ENCODE data around the gene YARS1.
"Not testable (repeated sequence)": the region's sequence is repeated elsewhere in the genome, so short reads cannot be mapped to it uniquely, and the experiment has no call there.

Gene YARS1

DNA sequence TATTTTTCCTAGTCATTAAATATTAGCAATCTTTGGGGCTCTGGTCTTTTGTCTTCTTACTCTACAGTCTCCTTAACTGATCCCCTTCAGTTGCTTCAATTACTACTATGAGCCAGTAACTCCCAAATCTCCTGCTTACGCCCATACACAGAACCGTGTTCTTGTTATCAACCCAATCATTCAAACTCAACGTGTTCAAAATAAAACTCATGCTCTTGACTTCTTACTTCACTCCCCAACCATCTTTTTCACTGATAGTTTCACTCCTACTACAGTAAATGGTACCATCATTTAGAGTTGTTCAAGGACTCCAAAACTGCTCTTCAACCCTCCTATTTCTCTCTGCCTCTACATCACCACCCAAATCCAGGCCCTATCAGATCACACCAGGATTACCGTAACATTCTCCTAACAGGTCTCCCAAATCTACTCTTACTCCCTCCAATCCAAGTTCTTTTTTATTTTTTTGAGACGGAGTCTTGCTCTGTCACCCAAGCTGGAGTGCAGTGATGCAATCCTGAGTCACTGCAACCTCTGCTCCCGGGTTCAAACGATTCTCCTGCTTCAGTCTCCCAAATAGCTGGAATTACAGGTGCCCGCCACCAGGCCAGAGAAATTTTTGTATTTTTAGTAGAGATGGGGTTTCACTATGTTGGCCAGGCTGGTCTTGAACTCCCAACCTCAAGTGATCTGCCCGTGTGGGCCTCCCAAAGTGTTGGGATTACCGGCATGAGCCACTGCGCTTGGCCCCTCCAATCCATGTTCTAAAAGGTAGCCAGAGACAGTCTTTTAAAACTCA lies 3.0 kb downstream of the YARS1 start:
- peaks cover 38% of the 10 kb centered on the region for H3K4me1 ChIP-seq (ENCODE audit: control insufficient read depth, insufficient read depth, low read length)
- H3K9ac ChIP-seq (ENCODE audit: low read length), result no peak overlapping the region
- no peaks in the 10 kb centered on the region for H3K27me3 ChIP-seq (replicated peaks; ENCODE audit: control insufficient read depth, insufficient read depth, low read length)
- no peaks in the 10 kb centered on the region for H3K9me3 ChIP-seq (ENCODE audit: control insufficient read depth, low read length)
- peak; percentile 31 for DNase-seq (ENCODE audit: low read depth)
- H3K36me3 ChIP-seq (ENCODE audit: control insufficient read depth, insufficient read depth, low read length, severe bottlenecking), result peaks cover 39% of the 10 kb centered on the region
- H3K4me3 ChIP-seq (ENCODE audit: low read length), result peak overlapping the region; percentile 99

DNA sequence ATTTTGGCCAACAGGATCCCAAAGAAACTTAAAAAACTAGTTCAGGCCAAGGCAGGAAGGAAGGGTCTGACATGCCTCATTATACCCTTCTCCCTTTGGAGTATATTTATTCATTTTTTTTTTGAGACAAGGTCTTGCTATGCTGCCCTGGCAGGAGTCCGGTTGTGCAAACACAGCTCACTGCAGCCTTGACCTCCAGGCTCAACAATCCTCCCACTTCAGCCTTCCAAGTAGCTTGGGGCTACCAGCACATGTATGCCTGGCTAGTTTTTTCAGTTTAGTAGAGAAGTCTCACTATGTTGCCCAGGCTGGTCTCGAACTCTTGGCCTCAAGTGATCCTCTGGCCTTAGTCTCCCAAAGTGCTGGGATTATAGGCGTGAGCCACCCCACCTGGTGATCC lies 5.2 kb downstream of the YARS1 start:
- H3K9ac ChIP-seq (ENCODE audit: low read length), result no peak overlapping the region
- no peaks in the 10 kb centered on the region for H3K27me3 ChIP-seq (replicated peaks; ENCODE audit: control insufficient read depth, insufficient read depth, low read length)
- DNase-seq (ENCODE audit: low read depth), result no peak
- H3K4me3 ChIP-seq (ENCODE audit: low read length), result no peak overlapping the region
- H3K9me3 ChIP-seq (ENCODE audit: control insufficient read depth, low read length), result no peaks in the 10 kb centered on the region
- H3K4me1 ChIP-seq (ENCODE audit: control insufficient read depth, insufficient read depth, low read length), result peaks cover 29% of the 10 kb centered on the region
- H3K36me3 ChIP-seq (ENCODE audit: control insufficient read depth, insufficient read depth, low read length, severe bottlenecking), result peaks cover 61% of the 10 kb centered on the region

DNA sequence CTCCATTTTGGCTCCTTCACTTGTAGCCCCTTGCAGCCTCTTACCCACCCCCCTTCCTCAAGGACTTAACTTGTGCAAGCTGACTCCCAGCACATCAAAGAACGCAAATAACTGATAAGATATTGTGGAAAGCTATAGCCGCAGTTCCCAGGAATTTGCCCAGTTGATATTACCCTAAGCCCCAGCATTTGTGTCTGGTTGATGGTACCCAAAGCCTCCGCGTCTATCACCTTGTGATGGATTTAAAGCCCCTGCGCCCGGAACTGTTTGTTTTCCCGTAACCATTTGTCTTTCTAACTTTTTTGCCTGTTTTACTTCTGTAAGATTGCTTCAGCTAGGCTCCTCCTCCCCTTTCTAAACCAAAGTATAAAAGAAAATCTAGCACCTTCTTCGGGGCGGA lies 5.9 kb downstream of the YARS1 start:
- Histone ChIP-seq H3K9ac (ENCODE audit: low read length) (no peak overlapping the region), H3K27me3 (replicated peaks; ENCODE audit: control insufficient read depth, insufficient read depth, low read length) (no peaks in the 10 kb centered on the region), H3K4me3 (ENCODE audit: low read length) (no peak overlapping the region), H3K9me3 (ENCODE audit: control insufficient read depth, low read length) (no peaks in the 10 kb centered on the region), H3K36me3 (ENCODE audit: control insufficient read depth, insufficient read depth, low read length, severe bottlenecking) (peaks cover 68% of the 10 kb centered on the region), H3K4me1 (ENCODE audit: control insufficient read depth, insufficient read depth, low read length) (peaks cover 29% of the 10 kb centered on the region)
- no peak for DNase-seq (ENCODE audit: low read depth)

DNA sequence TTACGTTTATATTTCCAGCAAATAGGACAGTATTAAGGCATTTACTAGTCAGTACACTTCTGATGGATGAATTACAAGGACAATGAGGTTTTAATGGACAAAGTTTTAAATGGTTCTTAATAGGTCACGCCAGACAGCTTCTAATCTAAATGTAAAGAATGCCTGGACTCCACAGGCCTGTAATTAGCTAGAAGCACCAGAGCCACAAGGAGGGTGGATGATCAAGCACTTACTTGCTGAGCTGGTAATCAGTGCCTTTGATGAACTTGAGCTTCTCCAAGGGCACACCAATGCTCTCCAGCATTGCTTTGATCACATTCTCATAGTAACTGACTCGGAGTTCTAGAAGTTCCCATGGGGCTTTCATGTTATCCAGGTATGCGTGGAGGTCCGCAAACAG lies 6.8 kb downstream of the YARS1 start:
- peaks cover 26% of the 10 kb centered on the region for H3K4me1 ChIP-seq (ENCODE audit: control insufficient read depth, insufficient read depth, low read length)
- DNase-seq (ENCODE audit: low read depth), result no peak
- H3K9me3 ChIP-seq (ENCODE audit: control insufficient read depth, low read length), result no peaks in the 10 kb centered on the region
- H3K27me3 ChIP-seq (replicated peaks; ENCODE audit: control insufficient read depth, insufficient read depth, low read length), result no peaks in the 10 kb centered on the region
- no peak overlapping the region for H3K9ac ChIP-seq (ENCODE audit: low read length)
- H3K4me3 ChIP-seq (ENCODE audit: low read length), result no peak overlapping the region
- H3K36me3 ChIP-seq (ENCODE audit: control insufficient read depth, insufficient read depth, low read length, severe bottlenecking), result peaks cover 77% of the 10 kb centered on the region

DNA sequence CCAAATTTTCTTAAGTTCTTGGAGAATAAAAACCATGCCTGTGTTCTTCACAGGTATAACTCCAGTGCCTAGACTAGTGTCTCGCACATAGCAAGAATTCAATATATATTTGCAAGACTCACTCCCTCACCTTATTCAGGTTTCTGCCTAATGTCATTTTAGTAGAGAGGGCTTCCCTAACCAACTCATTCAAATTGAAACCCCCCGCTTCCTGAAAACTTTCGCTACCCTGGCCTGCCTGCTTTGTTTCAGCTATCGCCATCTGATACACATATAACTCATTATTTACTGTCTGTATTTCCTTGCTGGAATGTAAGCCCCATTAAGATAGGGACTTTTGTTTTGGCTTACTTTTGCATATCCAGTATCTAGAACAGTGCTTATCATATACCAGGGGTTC lies 8.6 kb downstream of the YARS1 start:
- Histone ChIP-seq H3K9me3 (ENCODE audit: control insufficient read depth, low read length) (no peaks in the 10 kb centered on the region), H3K4me1 (ENCODE audit: control insufficient read depth, insufficient read depth, low read length) (peaks cover 8% of the 10 kb centered on the region), H3K36me3 (ENCODE audit: control insufficient read depth, insufficient read depth, low read length, severe bottlenecking) (peaks cover 73% of the 10 kb centered on the region), H3K9ac (ENCODE audit: low read length) (no peak overlapping the region), H3K27me3 (replicated peaks; ENCODE audit: control insufficient read depth, insufficient read depth, low read length) (no peaks in the 10 kb centered on the region), H3K4me3 (ENCODE audit: low read length) (no peak overlapping the region)
- no peak for DNase-seq (ENCODE audit: low read depth)

DNA sequence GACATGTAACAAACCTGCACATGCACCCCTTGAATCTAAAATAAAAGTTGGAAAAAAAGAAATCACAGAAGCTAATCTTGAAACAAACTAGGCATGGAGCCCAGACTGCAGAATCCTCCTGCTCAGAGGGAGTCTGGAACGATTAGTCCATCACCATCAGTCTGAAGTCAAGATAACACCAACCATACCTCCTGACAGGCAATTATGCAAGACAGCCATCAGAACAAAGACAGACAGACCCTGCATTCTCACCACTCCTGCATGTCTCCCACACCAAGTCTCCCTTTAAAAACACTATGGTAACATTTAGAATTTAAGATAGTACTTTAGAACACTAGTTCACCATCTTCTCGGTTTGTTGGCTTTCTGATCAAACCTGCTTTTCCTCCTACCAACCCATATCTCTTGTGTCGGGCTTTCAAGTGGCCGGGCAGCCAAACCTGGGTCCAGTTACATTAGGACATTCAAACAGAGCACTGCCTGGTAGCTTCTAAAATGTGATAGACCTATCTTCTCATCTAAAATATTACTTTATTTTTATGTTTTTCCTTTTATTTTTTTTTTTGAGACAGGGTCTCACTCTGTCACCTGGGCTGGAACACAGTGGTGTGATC lies 10.1 kb downstream of the YARS1 start:
- H3K9ac ChIP-seq (ENCODE audit: low read length), result no peak overlapping the region
- peaks cover 80% of the 10 kb centered on the region for H3K36me3 ChIP-seq (ENCODE audit: control insufficient read depth, insufficient read depth, low read length, severe bottlenecking)
- no peaks in the 10 kb centered on the region for H3K27me3 ChIP-seq (replicated peaks; ENCODE audit: control insufficient read depth, insufficient read depth, low read length)
- H3K4me3 ChIP-seq (ENCODE audit: low read length), result no peak overlapping the region
- no peaks in the 10 kb centered on the region for H3K9me3 ChIP-seq (ENCODE audit: control insufficient read depth, low read length)
- peaks cover 4% of the 10 kb centered on the region for H3K4me1 ChIP-seq (ENCODE audit: control insufficient read depth, insufficient read depth, low read length)
- DNase-seq (ENCODE audit: low read depth), result no peak

DNA sequence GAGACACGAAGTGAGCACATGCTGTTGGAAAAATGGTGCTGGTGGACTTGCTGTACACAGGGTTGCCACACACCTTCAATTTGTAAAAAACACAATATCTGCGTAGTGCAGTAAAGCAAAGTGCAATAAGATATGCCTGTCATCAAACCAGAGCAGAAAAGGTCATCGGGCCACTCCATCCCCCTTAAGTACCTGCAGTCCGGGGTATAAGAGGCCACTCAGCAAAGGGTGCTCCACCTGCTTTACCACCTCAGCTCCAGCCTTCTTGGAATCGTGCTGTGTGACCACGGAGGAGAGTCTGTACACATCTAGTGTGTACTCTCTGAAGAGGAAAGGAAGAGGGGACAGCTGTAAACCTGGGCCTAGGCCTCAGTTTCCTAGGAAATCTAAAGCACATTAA lies 10.9 kb downstream of the YARS1 start:
- Histone ChIP-seq H3K4me1 (ENCODE audit: control insufficient read depth, insufficient read depth, low read length) (no peaks in the 10 kb centered on the region), H3K27me3 (replicated peaks; ENCODE audit: control insufficient read depth, insufficient read depth, low read length) (no peaks in the 10 kb centered on the region), H3K9ac (ENCODE audit: low read length) (no peak overlapping the region), H3K4me3 (ENCODE audit: low read length) (no peak overlapping the region), H3K9me3 (ENCODE audit: control insufficient read depth, low read length) (no peaks in the 10 kb centered on the region), H3K36me3 (ENCODE audit: control insufficient read depth, insufficient read depth, low read length, severe bottlenecking) (peaks cover 82% of the 10 kb centered on the region)
- no peak for DNase-seq (ENCODE audit: low read depth)

DNA sequence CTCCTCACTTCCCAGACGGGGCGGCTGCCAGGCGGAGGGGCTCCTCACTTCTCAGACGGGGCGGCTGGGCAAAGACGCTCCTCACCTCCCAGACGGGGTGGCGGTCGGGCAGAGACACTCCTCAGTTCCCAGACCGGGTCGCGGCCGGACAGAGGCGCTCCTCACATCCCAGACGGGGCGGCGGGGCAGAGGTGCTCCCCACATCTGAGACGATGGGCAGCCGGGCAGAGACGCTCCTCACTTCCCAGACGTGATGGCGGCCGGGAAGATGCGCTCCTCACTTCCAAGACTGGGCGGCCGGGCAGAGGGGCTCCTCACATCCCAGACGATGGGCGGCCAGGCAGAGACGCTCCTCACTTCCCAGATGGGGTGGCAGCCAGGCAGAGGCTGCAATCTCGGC lies 12.7 kb downstream of the YARS1 start:
- peaks cover 81% of the 10 kb centered on the region for H3K36me3 ChIP-seq (ENCODE audit: control insufficient read depth, insufficient read depth, low read length, severe bottlenecking)
- DNase-seq (ENCODE audit: low read depth), result not testable (repeated sequence)

DNA sequence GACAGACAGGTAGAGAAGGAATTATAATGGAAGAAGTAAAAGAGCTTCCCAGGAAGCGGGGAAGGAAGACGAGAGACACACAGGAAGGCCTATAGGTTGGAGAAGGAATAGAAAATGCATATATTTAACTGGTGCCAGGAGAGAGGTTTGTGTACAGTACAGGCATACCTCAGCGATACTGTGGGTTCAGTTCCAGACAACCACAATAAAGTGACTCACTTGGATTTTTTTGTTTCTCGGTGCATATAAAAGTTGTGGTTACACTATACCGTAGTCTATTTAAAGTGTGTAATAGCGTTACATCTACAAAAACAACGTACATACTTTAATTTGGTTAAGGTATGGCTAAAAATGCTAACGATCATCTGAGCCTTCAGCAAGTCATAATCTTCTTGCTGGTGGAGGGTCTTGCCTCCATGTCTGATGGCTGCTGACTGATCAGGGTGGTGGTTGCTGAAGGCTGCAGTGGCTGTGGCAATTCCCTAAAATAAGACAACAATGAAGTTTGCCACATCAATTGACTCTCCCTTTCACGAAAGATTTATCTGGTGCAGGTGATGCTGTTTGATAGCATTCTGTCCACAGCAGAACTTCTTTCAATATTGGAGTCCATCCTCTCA lies 16.0 kb downstream of the YARS1 start:
- peak; percentile 59 for DNase-seq (ENCODE audit: low read depth)
- no peak overlapping the region for H3K4me3 ChIP-seq (ENCODE audit: low read length)
- no peak overlapping the region for H3K9ac ChIP-seq (ENCODE audit: low read length)
- no peaks in the 10 kb centered on the region for H3K9me3 ChIP-seq (ENCODE audit: control insufficient read depth, low read length)
- peaks cover 77% of the 10 kb centered on the region for H3K36me3 ChIP-seq (ENCODE audit: control insufficient read depth, insufficient read depth, low read length, severe bottlenecking)
- no peaks in the 10 kb centered on the region for H3K27me3 ChIP-seq (replicated peaks; ENCODE audit: control insufficient read depth, insufficient read depth, low read length)
- H3K4me1 ChIP-seq (ENCODE audit: control insufficient read depth, insufficient read depth, low read length), result no peaks in the 10 kb centered on the region

More for the DNA sequence above, 12.7 kb downstream of the YARS1 start:
- H3K4me3 ChIP-seq (ENCODE audit: low read length); H3K27me3 ChIP-seq (replicated peaks; ENCODE audit: control insufficient read depth, insufficient read depth, low read length); H3K9me3 ChIP-seq (ENCODE audit: control insufficient read depth, low read length); H3K9ac ChIP-seq (ENCODE audit: low read length); H3K4me1 ChIP-seq (ENCODE audit: control insufficient read depth, insufficient read depth, low read length): not testable (repeated sequence)

DNA sequence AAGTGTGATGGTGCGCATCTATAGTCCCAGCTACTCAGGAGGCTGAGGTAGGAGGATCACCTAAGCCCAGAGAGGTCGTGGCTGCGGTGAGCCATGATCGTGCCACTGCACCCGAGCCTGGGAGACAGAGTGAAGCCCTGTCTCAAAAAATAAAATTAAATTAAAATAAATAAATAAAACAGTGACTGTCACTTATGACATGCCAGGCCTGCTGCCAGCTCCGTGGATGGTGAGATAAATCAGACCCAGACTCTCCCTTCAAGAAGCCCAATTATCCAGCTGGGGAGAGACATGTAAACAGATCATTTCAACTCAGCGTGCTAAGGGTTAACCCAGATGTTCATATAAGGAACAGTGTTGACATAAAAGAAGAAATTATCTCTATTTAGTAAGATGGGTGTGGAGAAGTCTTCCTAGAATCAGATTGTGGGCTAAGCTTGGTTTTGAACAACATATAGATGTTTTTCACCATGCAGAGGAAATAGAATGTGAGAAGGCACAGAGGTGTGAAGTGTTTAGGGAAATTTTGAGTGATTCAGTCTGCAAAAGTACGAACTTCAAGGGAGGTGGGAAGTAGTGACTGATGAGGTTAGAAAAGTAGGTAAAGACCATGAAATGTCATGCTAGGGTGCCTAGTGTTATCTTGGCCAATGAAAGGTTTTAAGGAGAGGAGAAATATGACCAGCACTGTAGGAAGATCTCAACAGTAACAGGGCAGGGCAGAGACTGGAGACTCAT lies 18.3 kb downstream of the YARS1 start:
- peaks cover 2% of the 10 kb centered on the region for H3K4me1 ChIP-seq (ENCODE audit: control insufficient read depth, insufficient read depth, low read length)
- no peak overlapping the region for H3K4me3 ChIP-seq (ENCODE audit: low read length)
- no peaks in the 10 kb centered on the region for H3K27me3 ChIP-seq (replicated peaks; ENCODE audit: control insufficient read depth, insufficient read depth, low read length)
- H3K9me3 ChIP-seq (ENCODE audit: control insufficient read depth, low read length), result no peaks in the 10 kb centered on the region
- H3K9ac ChIP-seq (ENCODE audit: low read length), result no peak overlapping the region
- DNase-seq (ENCODE audit: low read depth), result no peak
- H3K36me3 ChIP-seq (ENCODE audit: control insufficient read depth, insufficient read depth, low read length, severe bottlenecking), result peaks cover 88% of the 10 kb centered on the region

DNA sequence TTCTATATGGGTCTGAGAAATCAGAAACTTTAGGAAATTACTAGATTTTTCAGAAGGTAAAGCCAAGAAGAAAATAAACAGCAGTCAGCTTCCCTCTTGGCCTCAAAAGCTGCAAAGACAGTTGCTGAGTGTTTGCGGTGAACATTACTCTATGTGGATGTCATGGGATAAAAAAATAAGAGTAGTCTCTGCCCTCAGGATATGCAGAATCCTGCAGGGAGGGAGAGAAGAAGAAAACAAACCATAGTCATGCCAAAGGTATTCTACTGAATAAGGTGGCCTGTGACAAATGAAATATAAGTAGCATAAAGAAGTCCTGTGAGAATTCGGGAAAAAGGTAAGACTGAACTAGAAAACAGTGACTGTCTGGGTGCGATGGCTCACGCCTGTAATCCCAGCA lies 19.0 kb downstream of the YARS1 start:
- peak; percentile 77 for DNase-seq (ENCODE audit: low read depth)
- no peaks in the 10 kb centered on the region for H3K27me3 ChIP-seq (replicated peaks; ENCODE audit: control insufficient read depth, insufficient read depth, low read length)
- no peaks in the 10 kb centered on the region for H3K9me3 ChIP-seq (ENCODE audit: control insufficient read depth, low read length)
- peaks cover 2% of the 10 kb centered on the region for H3K4me1 ChIP-seq (ENCODE audit: control insufficient read depth, insufficient read depth, low read length)
- peaks cover 90% of the 10 kb centered on the region for H3K36me3 ChIP-seq (ENCODE audit: control insufficient read depth, insufficient read depth, low read length, severe bottlenecking)
- H3K4me3 ChIP-seq (ENCODE audit: low read length), result no peak overlapping the region
- H3K9ac ChIP-seq (ENCODE audit: low read length), result no peak overlapping the region

Data from adipocyte (in vitro differentiated cells).